ES-I3 (cell line): Measurements from ENCODE around the gene DSCAML1.

ENCODE experiments used
- H3K36me3 ChIP-seq: 2 replicates; pipeline ENCODE4 v1.6.1; 2013; ENCODE audit warnings: mild to moderate bottlenecking, low read length, control low read depth, moderate library complexity; ENCODE audit not compliant: insufficient read depth
- H3K4me1 ChIP-seq: 2 replicates; pipeline ENCODE4 v1.6.1; 2013; ENCODE audit warnings: mild to moderate bottlenecking, control low read depth, low read length; ENCODE audit not compliant: insufficient read depth
- H3K9ac ChIP-seq: 2 replicates; pipeline ENCODE4 v1.6.1; 2013; ENCODE audit warnings: low read depth, mild to moderate bottlenecking, low read length, moderate library complexity
- H3K9me3 ChIP-seq: 2 replicates; pipeline ENCODE4 v1.6.1; 2013; ENCODE audit warnings: mild to moderate bottlenecking, low read length, moderate library complexity; ENCODE audit not compliant: control insufficient read depth, insufficient read depth

DSCAML1 gene

DNA sequence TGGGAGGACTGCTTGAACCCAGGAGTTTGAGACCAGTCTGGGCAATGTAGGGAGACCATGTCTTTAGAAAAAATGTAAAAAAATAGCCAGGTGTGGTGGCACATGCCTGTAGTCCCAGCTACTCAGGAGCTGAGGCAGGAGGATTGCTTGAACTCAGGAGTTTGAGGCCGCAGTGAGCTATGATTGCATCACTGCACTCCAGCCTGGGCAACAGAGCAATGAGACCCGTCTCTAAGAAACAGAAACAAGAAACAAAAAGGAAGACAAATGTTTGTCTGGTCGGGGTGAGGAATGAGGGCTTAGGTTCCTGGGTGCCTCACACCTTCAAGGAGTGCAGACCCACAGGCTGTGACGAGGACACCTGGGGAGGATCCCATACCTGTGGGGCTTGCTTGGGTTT is 277.4 kb downstream of the DSCAML1 start:
- H3K9ac ChIP-seq: no peak overlapping the region
- no peaks in the 10 kb centered on the region for H3K9me3 ChIP-seq
- H3K36me3 ChIP-seq: no peaks in the 10 kb centered on the region
- 0 out of 2 replicates have a peak, but pooled peaks cover 6% of the 10 kb centered on the region for H3K4me1 ChIP-seq

DNA sequence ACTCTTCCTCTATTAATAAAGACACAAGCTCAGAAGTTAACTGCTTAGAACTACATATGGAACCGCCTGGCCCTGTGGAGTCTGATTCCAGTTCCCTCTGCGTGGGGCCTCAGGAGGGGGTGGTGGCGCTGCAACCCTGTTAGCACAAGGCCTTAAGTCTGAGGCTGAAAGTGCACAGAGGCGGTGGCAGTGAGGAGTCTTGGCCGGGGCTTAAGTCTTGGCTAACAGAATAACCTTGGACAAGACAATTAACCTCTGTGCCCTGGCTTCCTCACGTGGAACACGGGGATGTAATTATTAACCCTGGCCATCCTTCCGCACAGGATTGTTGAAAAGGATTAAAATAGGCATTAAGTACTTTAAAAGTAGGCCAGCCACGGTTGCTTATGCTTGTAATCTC is 277.8 kb downstream of the DSCAML1 start:
- H3K4me1 ChIP-seq: 0 out of 2 replicates have a peak, but pooled peaks cover 6% of the 10 kb centered on the region
- H3K36me3 ChIP-seq: no peaks in the 10 kb centered on the region
- no peaks in the 10 kb centered on the region for H3K9me3 ChIP-seq
- no peak overlapping the region for H3K9ac ChIP-seq

DNA sequence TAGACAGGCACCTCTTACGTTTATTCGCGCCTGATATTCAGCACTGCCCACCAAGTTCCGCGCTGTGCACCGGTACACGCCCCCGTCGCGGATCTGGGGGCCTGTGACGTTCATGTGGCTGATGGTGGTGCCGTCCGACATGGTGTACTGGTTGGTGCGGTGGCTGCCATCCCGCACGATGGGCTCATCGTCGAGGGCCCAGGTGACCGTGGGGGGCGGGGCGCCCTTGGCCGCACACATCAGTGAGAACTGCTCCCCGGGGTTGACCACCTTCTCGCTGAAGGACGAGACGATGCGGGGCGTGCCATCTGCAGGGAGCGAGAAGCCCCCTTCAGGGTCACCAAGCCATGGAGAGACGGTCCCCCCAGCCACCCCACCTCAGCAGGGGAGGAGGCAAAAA is 278.6 kb downstream of the DSCAML1 start:
- Histone ChIP-seq H3K4me1 (0 out of 2 replicates have a peak, but pooled peaks cover 6% of the 10 kb centered on the region), H3K36me3 (no peaks in the 10 kb centered on the region), H3K9ac (no peak overlapping the region), H3K9me3 (no peaks in the 10 kb centered on the region)

DNA sequence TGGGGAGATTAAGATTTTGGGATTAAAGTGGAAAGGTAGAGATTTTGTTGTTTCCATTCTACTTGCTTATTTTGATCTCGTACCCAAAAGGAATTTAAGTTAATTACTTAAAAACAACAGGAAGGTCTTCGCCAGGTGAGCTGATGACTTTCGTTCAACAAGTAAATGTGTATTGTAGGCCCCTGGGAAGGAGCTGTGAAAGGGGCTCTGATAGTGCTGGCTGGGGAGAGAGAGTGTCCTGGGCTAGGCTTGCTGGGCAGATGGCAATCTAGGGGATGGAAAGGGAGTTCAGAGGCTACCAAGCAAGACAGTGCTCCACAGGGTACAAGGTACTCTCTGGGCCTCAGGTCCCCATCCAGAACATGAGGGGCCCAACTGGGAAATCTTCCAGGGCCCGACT is 279.9 kb downstream of the DSCAML1 start:
- Histone ChIP-seq H3K36me3 (no peaks in the 10 kb centered on the region), H3K9ac (no peak overlapping the region)

DNA sequence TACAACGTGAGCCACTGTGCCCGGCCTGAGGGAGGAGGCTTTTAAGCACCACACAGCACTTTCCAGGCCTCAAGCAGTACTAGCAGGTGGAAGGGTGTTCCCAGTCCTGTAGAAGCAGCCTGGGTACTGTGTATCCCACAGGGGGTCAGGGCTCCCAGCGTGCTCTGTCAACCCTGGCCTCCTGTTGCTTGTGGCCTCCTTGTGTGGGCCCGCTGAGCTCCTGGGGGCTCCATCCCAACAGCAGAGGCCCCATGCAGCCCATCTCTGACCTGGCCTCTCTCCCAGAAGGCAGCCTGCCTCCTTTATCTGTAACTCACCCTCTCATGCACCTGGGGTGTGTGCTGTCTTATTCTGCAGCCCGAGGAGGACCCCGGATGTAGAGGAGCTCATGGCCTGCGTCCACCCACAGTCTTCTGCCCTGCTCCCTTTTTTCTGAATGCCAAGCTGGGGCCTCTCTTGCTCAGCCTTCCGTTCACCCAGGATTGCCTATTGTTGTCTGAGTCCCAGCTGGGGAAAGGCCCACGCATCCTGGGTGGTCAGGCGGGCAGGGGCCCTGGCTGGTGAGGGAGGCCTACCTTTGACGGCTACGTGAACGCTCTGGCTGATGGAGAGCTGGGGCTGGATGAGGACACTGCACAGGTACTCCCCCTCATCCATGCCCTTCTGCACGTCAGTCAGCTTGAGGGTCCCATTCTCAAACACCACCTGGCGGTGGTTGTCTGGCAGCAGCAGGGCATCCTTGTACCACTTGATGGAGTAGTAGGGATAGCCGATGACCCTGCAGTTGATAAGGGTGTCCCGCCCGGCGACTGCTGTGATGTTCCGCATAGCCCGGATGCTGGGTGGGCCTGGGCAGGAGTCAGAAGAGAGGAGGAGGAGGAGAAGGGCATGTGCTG is 280.9 kb downstream of the DSCAML1 start:
- no peaks in the 10 kb centered on the region for H3K36me3 ChIP-seq
- no peaks in the 10 kb centered on the region for H3K9me3 ChIP-seq
- H3K9ac ChIP-seq: no peak overlapping the region
- peaks cover 19% of the 10 kb centered on the region for H3K4me1 ChIP-seq

More for the DNA sequence above, 279.9 kb downstream of the DSCAML1 start:
- 0 out of 2 replicates have a peak, but pooled peaks cover 9% of the 10 kb centered on the region for H3K4me1 ChIP-seq
- H3K9me3 ChIP-seq: no peaks in the 10 kb centered on the region

DNA sequence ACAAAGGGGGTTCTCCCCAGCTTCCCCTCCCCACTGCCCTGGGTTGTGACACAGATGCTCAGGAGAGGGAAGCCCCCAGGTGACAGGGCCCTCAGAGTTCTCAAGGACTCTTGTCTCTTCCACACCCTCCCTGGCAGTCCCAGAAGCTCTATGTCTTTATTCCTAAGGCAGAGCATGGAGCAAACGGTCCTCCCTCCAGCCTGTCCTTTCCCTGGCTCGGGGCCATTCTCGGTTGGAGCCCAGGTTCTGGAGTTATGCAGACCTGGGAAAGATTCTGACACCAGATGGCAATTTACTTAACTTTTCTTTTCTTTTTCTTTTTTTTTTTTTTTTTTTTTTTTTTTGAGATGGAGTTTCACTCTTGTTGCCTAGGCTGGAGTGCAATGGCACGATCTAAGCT is 282.8 kb downstream of the DSCAML1 start:
- Histone ChIP-seq H3K4me1 (peaks cover 19% of the 10 kb centered on the region), H3K9me3 (no peaks in the 10 kb centered on the region), H3K9ac (no peak overlapping the region), H3K36me3 (no peaks in the 10 kb centered on the region)

DNA sequence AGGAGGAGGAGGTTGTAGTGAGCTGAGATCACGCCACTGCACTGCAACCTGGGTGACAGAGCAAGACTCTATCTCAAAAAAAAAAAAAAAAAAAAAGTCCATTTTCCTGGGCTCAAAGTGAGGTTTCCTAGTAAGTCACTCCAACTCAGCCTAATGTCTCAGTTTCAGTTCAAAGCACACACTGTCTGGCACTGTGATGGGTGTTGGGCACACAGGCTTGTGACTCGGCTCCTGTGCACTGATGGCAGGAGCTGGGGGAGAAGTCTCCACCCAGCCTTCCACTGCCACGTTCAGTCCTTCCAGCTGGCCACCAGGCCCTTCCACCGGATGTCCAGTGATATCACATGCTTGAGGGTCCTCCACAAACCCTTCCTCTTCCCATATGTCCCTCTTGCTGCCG is 283.4 kb downstream of the DSCAML1 start:
- Histone ChIP-seq H3K9me3 (no peaks in the 10 kb centered on the region), H3K36me3 (no peaks in the 10 kb centered on the region), H3K4me1 (peaks cover 19% of the 10 kb centered on the region), H3K9ac (no peak overlapping the region)

DNA sequence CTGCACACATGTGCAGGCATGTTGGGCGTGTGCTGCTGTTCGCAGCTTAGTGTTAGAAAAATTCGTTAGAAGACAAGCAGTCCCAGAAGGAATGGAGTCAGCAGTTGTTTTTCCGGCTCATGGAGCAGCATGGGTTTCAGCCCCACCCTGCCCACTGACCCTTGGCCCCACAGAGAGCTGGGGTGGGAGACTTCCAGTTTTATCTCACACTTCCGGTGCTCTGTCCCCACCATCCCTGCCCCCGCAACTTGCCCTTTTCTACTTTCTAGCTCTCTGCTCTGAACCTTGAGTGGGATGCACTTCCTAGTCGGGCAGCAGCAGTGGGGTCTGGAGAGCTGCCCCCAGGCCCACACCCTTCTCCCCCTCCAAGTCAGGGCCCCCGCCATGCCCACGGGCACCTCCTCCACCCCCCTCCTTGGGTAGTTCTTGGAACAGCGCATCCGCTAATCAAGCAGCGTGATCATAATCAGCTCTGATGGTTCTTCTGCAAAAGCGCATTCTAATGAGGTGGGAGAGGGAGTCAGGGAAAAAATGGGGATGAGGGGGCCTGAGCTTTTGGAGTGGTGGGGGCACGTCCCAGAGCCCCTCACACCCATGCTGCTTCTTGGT is 285.0 kb downstream of the DSCAML1 start:
- Histone ChIP-seq H3K36me3 (no peaks in the 10 kb centered on the region), H3K9ac (no peak overlapping the region), H3K4me1 (peaks cover 19% of the 10 kb centered on the region), H3K9me3 (no peaks in the 10 kb centered on the region)

DNA sequence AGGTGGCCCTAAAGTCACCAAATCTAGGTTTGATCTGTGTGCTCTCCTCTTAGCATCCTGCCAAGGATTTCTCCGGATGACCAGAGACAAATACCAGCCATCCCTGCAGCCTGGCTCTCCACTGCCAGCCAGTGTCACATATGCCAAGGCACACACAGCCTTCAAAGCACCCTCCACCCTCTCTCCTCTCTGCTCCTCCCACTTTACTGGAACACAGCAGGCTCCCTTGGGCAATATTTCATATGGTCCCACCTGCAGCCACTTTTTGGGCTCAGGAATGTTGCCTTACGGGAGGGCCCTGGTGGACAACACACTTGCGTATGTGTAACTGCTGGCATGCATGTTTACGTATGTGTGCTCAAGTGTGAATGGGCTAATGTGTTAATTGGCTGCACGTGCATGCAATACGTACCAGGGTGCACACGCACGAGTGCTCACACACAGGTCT is 285.5 kb downstream of the DSCAML1 start:
- Histone ChIP-seq H3K4me1 (peaks cover 19% of the 10 kb centered on the region), H3K9ac (no peak overlapping the region)

DNA sequence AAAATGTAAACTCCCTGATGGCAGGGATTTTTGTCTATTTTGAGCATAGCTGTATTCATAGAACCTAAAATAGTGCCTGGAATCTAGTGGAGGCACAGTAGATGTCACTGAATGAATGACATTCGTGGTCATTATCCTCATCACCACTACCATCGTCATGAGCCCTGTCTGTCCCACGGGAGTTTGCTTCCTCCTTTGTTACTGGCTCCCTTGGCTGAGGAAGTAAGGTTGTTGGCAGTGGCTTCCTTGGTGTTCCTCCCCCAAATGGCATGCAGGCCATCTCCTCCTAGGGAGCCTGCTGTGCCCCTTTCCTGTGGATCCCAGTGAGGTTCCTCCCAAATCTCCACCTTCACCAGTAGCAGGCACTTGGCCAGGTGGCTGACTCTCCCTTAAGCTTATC is 286.4 kb downstream of the DSCAML1 start:
- no peak overlapping the region for H3K9ac ChIP-seq
- peaks cover 19% of the 10 kb centered on the region for H3K4me1 ChIP-seq
- no peaks in the 10 kb centered on the region for H3K9me3 ChIP-seq
- H3K36me3 ChIP-seq: no peaks in the 10 kb centered on the region

More for the DNA sequence above, 285.5 kb downstream of the DSCAML1 start:
- no peaks in the 10 kb centered on the region for H3K9me3 ChIP-seq
- no peaks in the 10 kb centered on the region for H3K36me3 ChIP-seq

DNA sequence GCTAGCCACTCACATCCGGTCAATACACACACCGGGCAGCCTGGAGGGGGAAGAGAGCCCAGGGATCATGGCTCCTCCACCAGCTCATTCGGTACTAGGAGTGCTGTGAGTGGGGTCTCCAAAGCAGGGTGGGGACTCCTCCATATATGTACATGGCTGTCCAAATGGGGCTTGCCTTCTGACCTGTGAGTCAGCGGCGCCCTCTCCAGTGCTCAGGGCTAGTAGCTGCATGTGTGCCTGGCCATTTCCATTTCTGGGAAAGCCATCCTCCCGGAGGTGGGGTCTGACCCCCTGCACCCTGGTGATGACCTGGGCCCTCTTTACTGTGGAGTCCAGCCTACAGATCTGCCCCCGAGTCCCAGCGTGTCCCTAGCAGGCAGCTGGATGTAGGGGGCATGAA is 287.5 kb downstream of the DSCAML1 start:
- no peaks in the 10 kb centered on the region for H3K9me3 ChIP-seq
- H3K4me1 ChIP-seq: peaks cover 19% of the 10 kb centered on the region

DNA sequence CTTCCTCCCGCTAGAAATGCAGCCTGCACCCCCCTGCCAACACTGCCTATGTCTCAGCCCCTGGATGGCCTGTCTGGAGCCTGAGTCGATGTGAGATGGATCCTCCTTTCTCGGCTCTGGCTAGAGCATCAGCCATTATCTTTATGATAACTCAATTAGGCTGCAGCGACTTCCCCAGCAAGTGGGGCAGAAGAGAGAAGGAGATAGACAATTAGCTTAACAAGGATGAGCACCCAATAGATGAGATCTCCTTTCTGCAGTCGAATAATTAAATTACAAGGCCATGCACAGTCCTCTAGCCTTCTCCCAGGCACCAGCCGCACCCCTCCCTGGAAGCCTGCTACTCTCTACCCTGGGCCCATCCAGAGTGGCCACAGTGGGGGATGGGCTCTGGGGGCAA is 290.0 kb downstream of the DSCAML1 start:
- no peak overlapping the region for H3K9ac ChIP-seq
- H3K4me1 ChIP-seq: peaks cover 20% of the 10 kb centered on the region
- H3K9me3 ChIP-seq: no peaks in the 10 kb centered on the region
- H3K36me3 ChIP-seq: no peaks in the 10 kb centered on the region

More for the DNA sequence above, 287.5 kb downstream of the DSCAML1 start:
- H3K36me3 ChIP-seq: no peaks in the 10 kb centered on the region
- H3K9ac ChIP-seq: no peak overlapping the region

DNA sequence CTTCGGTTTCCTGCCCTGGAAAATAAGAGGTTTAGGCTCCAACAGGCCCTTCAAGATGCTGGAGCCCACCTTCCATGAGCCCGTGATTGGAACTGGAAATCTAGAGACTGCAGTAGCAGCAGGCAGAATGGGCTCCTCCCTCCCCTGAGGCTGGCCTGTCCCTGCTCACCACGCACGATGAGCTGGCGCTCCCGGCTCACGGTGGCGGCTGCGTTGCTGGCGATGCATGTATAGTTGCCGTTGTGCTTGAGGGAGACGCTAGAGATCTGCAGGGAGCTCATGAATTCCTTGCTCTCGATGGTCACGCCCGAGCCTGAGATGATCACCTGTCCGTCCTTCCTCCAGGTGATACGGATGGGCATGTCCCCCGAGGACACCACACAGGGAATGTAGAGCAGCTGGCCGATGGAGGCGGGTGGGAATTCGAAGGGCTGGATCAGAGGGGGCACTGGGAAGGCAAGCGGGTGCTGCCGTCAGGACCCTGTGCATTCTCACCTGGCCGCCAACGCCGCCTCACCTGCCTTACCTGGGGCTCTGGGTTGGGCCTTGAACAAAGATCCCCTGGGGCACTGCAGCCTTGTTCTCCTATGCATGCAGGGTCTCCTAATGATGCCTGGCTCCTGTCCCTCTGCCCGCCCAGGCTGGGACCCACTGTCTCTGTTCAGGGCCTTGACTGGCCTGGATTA is 291.6 kb downstream of the DSCAML1 start:
- no peaks in the 10 kb centered on the region for H3K36me3 ChIP-seq
- peaks cover 7% of the 10 kb centered on the region; the same call in 1 of the 2 replicates for H3K4me1 ChIP-seq
- no peaks in the 10 kb centered on the region for H3K9me3 ChIP-seq
- no peak overlapping the region for H3K9ac ChIP-seq

DNA sequence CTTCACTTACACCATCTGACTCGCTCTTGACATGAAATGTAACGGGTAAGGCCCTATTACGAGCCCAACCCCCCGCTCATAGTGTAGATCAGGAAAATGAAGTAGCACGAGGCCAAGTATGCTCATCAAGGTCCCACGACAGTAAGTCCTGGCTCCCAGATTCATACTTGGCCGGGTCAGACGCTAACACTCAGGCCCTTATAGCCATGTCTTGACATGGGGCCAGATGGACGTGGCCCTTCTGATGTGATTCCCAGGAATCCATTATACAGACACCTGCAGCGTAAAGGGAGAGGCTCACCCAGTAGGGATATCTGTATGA is 294.3 kb downstream of the DSCAML1 start:
- H3K36me3 ChIP-seq: no peaks in the 10 kb centered on the region
- peaks cover 7% of the 10 kb centered on the region; the same call in 1 of the 2 replicates for H3K4me1 ChIP-seq
- H3K9ac ChIP-seq: no peak overlapping the region
- no peaks in the 10 kb centered on the region for H3K9me3 ChIP-seq
